Activated gamma-delta T cell (primary cell): ENCODE results near the gene TMEM175.

Experiments
- DNase-seq: peaks from one replicate; lab custom pipeline; 2025; lab: John Stamatoyannopoulos, UW

The TMEM175 gene

DNA sequence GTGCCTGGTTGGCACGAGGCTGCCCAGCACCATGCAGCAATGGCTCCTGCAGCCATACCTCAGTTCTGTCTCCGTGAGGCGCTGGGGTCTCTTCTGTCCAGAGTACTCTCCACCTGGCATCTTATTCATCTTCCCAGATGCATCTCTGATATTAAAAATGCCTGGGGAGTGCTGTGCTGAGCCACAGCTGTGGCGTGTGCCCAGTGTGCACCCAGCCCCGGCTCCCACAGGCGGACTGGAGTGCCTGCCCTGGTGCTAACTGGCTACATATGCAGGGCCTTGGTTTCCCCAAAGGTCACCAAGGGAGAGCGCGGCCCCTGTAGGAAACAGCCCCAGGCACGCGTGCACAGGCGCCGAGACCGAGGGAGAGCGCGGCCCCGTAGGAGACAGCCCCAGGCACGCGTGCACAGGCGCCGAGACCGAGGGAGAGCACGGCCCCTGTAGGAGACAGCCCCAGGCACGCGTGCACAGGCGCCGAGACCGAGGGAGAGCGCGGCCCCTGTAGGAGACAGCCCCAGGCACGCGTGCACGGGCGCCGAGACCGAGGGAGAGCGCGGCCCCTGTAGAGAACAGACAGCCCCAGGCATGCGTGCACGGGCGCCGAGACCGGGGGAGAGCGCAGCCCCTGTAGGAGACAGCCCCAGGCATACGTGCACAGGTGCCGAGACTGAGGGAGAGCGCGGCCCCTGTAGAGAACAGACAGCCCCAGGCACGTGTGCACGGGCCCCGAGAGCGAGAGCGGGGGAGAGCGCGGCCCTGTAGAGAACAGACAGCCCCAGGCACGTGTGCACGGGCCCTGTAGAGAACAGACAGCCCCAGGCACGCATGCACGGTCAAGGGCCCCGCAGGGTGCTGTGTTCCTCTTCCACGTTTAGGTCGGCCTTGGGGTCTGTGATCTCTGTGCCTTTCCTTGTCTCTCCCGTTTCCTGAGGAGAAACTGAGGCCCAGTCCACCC, 14.5 kb downstream of the TMEM175 start:
- DNase-seq: no peak

DNA sequence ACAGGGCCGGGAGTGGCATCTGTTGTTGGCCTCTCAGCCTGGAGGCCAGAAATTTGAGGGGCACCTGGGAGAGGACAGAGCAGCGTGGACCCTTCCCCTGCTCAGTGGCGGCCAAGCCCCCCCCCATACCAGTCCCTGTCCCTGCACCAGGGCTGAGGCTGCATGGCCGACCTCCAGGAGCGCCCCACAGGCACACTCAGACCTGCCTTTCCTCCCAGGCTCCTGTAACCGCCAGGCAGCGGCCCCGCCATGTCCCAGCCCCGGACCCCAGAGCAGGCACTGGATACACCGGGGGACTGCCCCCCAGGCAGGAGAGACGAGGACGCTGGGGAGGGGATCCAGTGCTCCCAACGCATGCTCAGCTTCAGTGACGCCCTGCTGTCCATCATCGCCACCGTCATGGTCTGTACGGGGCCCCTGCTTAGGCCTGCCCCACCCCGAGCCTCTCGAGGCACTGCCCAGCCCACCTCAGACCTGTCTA, 15.3 kb downstream of the TMEM175 start:
- DNase-seq: no peak

DNA sequence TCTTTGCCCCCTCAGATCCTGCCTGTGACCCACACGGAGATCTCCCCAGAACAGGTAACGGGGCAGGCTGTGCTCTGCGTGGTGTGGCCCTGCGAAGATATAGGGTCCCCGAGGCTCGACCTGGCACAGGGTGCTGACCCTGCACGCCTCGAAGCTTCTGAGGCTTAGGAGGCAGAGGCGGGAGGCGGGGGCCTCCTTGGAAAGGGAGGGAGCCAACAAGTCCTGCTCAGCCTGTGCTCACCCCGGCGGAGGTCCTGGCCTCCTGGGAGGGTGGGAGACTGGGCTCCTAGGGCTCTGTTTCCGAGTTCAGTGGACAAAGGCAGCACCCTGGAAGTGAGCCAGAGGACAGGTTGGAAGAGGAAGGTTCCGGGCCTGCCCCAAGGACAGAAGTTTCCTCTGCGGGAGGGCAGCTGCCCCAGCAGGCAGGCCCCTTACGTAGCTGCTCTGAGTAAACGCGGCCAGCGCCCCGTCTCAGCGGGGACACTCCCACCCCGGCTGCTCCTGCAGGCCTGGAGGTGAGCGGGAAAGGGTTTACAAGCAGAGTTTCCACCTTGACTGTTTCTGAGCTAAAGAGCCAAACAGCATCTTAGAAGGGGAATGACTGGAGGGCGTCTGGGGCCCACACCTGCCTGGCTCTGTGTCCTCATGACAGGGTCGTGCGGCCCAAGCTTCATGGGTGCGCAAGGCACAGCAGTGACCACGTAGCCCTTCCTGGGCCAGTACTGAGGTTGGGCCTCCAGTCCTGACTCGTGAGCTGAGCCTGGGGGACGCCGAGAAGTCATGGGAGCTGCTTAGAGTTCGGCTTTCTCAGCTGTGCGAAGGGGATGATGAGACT, 16.1 kb downstream of the TMEM175 start:
- no peak for DNase-seq

DNA sequence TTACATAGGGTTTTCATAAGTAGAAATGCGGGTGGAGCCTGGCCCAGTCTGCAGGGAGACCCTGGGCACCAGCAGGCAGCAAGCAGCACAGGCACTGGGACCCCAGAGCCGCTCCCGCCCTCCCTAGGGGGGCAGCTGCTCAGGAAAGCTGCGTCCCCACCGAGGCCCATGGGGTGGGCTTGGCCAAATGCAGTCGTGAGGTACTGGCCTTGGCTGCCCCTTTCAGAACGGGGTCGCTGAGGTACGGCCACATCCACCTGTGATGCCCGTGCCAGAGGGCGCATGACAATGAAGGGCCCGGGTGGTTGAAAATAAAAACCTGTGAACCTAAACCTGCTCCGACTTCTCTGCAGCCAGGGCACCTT, 16.7 kb downstream of the TMEM175 start:
- DNase-seq: no peak

DNA sequence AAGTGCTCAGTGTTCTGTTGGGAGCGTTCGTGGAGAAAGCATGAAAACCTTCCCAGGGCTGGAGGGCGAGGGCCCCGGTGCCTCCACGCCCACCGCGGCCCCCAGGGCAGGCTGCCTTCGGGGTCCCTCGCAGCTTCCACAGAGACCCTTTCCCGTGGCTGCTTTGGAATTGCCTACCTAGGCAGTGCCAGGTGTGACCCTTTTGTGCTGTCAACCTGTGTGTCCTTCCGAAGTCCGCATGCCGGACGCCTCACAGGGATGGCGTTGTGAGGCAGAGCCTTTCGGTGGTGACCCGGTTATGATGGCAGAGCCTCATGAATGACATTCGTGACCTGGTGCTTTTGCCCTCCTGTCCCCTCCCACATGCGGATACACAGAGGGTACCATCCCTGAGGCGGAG, 17.4 kb downstream of the TMEM175 start:
- DNase-seq: no peak

DNA sequence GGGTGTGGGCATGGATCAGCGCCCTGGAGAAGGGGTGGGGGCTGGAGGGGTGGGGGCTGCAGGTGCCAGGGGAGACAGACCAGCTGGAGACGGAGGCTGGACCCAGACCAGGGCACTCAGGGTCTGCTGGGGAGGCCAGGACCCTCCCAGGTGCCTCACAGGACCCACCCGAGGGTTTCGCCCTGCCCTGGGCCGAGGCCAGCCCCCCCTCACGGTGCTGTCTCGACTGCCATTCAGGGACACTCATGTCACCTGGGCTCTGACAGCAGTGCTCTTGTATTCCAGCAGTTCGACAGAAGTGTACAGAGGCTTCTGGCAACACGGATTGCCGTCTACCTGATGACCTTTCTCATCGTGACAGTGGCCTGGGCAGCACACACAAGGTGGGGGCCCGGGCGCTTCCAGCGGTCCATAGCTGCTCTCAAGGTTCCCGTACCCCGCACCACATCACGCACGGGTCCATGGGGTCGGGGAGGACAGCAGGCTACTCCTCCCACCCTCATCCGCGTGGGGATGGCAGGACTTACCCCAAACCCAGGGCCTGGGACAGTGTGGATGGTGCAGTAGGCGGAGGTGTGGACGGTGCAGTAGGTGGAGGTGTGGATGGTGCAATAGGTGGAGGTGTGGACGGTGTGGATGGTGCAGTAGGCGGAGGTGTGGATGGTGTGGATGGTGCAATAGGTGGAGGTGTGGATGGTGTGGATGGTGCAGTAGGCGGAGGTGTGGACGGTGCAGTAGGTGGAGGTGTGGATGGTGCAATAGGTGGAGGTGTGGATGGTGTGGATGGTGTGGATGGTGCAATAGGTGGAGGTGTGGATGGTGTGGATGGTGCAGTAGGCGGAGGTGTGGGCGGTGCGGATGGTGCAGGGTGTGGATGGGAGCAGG, 18.1 kb downstream of the TMEM175 start:
- no peak for DNase-seq

DNA sequence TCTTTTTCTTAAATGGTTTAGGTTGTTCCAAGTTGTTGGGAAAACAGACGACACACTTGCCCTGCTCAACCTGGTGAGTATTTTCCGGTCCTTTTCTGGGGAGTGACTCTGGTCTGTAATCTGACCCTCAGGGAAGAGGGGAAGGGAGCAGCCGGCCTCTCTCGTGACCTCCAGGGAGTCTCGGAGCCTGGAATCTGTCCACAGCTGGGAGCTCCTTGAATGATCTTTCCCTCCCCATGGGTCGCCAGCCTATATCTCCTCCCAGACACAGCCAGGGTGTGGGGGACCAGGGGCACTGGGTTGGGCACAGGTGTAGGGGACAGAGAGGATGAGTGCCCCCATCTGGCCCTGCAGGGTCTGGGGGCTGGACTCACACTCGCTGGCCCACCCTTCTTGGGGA, 18.9 kb downstream of the TMEM175 start:
- DNase-seq: no peak

DNA sequence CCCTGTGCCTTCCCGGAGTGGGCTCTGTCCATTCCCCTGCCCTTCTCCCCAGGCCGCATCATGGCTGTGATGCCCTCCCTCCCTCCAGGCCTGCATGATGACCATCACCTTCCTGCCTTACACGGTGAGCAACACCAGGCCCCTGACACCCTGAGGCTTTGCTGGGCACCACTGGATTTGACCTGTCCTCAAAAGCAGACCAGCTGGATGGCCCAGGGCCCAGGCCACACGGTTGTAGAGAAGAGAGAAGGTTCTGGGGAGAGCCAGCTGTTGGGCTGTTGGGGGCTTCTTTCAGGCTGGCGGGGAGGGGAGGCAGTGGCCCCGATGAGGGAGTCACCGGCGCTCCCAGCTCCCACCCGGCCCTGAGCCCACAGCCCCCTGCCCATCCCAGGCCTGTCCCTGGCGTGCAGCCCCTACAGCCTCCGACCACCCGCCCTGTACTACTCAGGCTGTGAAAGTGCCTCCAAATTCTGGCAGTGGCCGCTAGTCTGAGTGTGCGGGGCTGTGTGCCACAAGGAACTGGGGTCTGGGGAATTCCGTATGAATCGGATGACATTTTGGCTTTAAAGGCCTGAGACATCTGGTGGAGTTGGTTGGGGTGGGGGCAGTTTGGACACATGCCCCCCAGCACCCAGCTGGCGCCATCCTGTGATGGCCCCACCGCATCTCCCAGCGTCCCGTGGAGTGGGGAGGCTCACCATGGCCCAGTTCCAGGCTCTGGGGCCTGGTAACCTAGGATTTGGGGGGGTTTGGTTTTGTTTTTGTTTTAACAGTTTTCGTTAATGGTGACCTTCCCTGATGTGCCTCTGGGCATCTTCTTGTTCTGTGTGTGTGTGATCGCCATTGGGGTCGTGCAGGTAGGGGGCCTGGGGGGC, 19.6 kb downstream of the TMEM175 start:
- DNase-seq: no peak

DNA sequence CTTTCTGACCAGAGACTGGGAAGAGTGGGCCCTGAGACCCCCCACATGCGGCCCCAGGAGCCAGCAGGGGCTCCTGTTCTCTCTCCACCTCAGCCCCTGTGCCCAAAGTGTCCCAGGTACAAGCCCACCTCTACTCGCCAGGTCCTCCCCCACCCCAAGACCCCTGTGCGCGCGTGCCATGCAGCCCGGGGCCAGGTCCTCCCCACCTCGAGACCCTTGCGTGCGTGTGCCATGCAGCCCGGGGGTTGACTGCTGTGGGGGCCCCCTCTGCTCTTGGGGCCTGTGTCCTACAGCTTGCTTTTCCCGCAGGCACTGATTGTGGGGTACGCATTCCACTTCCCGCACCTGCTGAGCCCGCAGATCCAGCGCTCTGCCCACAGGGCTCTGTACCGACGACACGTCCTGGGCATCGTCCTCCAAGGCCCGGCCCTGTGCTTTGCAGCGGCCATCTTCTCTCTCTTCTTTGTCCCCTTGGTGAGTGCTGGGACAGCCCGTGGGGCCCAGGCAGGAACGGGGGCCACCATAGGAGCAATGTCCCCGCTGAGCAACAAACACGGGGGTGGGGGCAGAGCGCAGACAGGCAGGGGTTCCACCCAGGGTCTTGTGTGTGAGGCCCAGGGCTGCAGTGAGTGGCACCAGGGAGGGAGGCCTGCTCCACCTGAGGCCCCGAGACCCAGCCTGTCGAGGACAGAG, 20.8 kb downstream of the TMEM175 start:
- DNase-seq: no peak

DNA sequence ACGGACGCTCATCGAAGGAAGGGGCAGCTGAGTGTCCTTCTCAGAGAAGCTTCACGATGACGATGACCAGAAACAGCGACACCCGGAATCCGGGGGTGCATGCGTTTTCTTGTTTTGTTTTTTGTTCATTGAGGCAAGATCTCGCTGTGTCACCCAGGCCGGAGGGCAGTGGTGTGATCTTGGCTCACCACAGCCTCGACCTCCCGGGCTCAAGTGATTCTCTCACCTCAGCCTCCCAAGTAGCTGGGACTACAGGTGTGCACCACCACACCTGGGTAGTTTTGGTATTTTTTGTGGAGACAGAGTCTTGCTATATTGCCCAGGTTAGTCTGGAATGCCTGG, 21.3 kb downstream of the TMEM175 start:
- no peak for DNase-seq

DNA sequence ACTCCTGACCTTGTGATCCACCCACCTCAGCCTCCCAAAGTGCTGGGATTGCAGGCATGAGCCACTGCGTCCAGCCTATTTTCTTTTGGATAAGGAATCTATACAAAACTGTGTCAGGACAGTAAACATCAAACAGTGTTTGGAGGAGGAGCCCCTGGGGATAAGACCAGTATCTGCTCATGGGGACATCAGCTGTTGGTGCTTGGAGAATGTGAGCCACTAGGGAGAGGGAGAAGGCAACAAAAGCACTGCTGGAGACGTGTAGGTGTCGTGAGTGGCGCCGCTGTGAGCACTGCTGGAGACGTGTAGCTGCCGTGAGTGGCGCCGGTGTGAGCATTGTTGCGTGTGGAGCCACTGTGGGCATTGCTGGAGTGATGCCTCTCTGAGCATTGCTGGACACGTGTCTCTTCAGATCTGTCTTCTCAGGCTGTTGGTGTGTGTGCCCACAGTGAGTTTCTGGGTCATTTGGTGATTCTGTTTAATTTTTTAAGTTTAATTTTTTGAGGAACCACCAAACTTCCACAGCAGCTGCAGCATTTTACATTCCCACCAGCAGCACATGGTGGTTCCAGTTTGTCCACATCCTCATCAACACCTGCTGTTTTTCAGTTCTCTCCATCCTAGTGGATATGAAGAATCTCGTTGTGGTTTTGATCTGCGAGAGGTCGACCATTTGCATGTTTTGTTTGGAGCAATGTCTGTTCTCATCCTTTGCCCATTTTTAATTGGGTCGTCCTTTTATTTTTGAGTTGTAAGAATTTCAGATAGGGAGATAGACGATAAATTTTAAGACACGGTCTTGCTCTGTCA, 22.2 kb downstream of the TMEM175 start:
- DNase-seq: no peak

DNA sequence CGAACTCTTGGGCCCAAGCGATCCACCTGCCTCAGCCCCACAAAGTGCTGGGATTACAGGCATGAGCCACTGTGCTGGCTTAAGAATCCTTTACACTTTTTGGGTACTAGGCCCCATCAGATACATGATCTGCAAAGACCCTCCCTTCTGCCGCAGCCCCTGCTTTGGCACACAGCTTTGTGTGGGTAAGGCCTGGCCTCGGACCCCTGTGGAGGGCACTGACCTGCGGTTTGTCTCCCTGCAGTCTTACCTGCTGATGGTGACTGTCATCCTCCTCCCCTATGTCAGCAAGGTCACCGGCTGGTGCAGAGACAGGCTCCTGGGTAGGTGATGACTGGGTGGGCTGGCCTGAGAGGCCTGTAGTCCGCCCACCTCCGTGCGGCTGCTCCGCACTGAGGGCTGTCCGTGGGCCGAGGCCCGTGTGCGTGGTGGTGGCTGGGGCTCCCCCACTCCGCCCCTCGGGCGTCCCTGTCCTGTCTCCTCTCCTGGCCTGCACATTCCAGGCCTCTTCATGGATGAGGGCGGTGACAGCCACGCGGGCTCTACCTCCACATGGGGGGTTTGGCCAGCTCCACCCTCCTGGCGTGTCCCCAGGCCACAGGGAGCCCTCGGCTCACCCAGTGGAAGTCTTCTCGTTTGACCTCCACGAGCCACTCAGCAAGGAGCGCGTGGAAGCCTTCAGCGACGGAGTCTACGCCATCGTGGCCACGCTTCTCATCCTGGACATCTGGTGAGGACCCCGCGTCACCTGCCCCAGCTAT, 23.1 kb downstream of the TMEM175 start:
- DNase-seq: no peak

DNA sequence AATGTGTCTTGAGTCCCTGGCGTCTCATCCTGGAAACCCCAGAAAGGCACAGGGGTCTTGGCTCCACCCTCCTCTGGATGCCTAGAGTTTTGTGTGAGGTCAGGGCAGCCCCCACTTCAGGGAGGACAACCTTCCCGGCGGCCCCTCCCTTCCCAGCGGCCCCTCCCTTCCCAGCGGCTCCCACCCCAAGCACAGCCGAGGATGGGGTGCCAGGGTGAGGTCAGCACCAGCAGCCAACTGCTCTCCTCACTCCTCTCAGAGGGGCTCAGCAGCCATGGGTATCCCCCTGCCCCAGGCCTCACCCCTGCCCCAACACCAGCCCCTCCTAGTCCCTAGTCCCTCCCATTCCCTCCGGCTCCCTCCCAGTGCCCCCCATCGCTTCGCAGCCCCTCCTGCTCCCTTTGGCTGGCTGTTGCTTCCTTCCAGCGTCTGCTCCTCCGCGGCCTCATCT, 23.7 kb downstream of the TMEM175 start:
- no peak for DNase-seq

DNA sequence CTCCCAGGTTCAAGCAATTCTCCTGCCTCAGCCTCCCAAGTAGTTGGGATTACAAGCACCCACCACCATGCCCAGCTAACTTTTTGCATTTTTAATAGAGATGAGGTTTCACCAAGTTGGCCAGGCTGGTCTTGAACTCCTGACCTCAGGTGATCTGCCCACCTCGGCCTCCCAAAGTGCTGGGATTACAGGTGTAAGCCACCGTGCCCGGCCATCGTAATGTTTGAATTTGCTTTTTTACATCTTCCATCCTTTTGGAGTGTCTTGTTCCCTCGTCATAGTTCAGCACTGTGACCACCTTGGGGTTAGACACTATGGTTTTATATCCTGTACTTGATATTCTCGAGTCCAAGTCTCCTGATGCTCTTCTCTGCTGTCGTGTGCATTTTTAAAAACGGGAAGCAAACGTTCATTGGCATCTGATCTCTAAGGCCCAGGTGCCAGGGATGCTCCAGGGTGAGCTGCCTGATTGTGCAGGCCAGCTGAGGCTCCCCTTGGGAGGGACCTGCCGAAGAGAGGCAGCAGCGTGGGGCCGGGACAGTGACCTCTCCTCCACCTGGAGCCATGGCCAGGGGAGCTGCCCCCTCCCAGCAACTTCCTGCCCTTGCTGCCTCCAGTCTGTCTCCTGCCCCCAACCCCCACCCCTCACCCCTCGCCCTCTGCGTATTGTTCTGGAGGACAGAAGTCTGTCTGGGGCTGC, 24.4 kb downstream of the TMEM175 start:
- DNase-seq: no peak

DNA sequence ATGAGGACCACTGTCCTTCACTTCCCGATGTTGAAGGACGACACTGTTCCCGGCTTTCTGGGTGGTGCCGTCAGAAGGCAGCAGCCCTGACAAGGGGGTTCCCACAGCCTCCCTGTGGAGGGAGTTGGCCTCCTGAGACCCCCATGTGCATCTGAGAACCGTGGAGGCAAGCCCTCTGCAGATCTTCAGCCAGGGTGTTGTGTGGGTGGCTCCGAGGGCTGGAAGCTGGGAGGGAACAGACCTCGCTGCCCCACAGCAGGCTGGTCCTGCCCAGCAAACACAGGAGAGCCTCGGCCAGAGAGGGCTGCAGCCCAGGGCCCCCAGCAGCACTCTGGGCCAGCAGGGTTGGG, 24.9 kb downstream of the TMEM175 start:
- no peak for DNase-seq

DNA sequence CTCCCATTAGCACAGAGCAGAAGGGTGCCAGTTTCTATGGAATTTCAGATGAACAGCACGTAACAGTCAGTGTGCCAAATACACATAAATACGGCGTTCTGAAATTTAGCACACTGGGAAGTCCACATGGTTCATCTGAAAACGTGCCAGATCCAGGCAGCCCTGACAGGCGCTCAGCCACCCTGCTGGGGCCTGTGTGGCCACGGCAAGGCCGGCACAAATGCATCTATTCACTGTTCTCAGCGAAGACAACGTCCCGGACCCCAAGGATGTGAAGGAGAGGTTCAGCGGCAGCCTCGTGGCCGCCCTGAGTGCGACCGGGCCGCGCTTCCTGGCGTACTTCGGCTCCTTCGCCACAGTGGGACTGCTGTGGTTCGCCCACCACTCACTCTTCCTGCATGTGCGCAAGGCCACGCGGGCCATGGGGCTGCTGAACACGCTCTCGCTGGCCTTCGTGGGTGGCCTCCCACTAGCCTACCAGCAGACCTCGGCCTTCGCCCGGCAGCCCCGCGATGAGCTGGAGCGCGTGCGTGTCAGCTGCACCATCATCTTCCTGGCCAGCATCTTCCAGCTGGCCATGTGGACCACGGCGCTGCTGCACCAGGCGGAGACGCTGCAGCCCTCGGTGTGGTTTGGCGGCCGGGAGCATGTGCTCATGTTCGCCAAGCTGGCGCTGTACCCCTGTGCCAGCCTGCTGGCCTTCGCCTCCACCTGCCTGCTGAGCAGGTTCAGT, 25.5 kb downstream of the TMEM175 start:
- DNase-seq: no peak

DNA sequence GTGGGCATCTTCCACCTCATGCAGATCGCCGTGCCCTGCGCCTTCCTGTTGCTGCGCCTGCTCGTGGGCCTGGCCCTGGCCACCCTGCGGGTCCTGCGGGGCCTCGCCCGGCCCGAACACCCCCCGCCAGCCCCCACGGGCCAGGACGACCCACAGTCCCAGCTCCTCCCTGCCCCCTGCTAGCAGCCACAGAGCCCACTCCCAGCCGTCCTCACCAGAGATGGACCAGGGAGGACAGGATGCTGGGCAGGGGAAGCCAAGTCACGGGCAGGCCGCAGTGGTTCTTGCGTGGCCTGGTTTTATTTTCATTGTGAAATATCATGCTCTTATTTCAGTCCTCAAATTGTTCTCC, 26.0 kb downstream of the TMEM175 start:
- DNase-seq: no peak
